Right hindlimb (tissue), 1 donor: ENCODE measurements around the gene ZC3H18.
"Not testable (repeated sequence)": the region's sequence is repeated elsewhere in the genome, so short reads cannot be mapped to it uniquely, and the experiment has no call there.

Source experiments
- DNase-seq: peaks from one replicate; pipeline ENCODE4 v3.0.0-alpha.2; 2018

ZC3H18 gene

DNA sequence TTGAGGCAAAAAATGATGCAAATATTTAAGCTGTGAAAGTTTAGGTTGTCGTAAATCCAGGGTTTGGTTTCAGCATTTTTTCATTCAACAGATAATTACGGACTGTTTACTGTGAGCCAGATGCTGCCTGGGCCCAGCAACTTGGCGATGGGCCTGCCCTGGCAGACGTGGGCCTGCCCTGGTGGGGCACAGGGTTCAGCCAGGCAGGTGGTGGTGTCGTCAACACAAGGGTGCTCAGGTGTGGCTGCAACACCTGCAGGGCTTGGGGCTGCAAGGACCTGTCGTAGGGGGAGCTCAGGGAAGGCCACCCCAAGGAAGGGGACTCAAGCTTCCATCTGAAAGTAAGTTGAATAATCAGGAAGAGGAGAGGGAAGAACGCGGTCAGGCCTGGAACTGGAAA is 15.1 kb downstream of the ZC3H18 start:
- DNase-seq, result no peak

DNA sequence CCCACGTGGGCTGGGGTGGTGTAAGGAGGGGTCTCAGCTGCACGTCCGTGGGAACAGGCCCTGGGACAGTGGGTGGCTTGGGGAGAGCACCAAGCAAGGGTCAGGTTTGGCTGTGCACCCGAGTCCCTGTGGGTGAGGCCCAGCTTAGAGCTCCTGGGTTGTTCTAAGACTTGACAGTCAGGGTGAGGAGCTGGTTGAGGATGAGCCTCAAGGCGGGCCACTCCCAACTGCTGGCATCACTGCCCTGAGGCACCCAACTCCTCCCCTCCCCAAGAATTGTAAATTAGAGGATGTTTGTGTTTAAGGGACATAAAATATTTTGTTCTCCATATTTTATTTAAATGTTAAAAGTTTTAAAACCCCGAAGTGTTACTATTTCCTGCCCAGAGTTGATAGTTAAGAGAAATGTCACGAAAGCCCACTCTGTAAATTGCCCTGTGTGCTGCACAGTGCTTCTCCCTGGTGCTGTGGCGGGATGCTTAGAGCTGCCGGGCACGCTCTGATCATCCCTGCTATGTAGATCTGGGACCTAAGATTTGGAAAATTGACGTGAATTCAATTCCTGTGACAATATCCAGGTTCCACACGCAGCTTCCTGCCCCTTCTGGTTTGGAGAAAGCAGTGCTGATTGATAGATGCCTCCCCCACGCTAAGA is 15.9 kb downstream of the ZC3H18 start:
- DNase-seq, result no peak

DNA sequence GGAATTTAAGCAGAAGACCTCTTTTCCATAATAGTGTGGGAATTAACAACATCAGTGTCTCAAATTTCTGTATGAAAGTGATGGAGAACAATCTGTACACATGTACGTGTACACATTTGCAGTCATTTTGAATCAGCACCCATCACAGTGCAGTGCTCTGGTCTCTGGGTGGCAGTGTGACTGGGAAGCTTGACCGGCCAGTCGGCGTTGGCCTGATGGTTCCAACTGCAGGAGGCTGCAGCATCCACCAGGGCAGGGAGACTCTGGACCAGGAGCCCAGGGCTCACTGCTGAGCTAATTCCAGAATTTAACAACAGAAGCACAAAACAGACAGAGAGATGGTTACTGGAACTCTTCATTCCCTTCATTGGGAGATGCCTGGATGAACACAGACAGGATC is 17.9 kb downstream of the ZC3H18 start:
- no peak for DNase-seq

DNA sequence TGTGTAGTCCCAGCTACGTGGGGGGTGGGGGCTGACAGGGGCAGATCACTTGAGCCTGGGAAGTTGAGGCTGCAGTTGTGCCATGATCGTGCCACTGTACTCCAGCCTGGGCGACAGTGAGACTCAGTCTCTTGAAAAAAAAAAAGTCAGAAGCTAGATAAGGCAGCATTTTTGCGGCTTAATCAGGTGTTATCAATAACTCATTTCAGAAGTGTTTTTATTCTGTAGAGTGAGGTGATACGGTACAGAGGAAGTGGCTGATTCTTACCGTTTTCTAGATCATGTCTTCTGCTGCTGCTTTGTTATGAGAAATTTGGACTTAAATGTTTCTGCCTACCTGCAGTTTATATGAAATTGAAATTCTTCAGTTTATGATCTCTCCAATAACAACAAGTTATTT is 18.6 kb downstream of the ZC3H18 start:
- DNase-seq, result no peak

DNA sequence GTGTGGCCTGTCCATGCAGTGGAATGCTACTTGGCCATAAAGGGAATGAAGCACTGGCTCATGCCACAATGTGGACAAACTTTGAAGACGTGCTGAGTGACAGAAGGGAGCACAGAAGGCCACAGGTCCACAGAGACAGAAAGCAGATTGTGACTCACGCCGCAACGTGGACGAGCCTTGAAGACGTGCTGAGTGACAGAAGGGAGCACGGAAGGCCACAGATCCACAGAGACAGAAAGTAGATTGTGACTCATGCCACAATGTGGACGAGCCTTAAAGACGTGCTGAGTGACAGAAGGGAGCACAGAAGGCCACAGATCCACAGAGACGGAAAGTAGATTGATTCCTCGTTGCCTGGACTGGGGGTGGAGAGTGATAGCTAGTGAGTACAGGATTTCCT is 19.2 kb downstream of the ZC3H18 start:
- DNase-seq, result no peak

DNA sequence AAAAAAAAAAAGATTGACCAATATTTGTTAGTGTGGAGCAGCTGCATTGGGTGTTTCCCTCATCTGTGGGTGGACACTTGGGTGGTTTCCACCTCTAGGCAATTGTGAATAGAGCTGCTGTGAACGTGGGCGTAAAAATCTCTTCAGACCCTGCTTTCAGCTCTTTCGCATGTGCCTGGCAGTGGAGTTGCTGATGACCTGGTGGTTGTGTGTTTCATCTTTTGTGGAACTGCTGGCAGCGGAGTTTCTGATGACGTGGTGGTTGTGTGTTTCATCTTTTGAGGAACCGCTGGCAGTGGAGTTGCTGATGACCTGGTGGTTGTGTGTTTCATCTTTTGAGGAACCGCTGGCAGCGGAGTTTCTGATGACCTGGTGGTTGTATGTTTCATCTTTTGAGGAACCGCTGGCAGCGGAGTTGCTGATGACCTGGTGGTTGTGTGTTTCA is 21.4 kb downstream of the ZC3H18 start:
- no peak for DNase-seq

DNA sequence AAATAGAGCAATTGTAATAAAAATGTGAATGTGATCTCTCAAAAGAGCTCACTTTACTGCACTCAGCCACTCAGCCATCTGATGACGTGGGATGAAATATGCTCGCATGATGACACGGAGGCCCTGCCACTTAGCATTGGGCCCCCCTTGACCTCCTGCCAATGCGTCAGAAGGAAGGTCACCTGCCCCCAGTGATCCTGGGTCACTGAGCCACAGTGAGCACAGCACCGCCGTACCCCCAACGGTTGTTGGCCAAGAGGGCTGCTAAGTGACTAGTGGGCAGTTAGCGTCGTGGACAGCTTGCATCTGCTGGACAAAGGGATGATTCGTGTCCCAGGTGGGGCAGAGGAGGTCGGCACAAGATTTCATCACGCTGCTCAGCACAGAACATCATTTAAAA is 22.9 kb downstream of the ZC3H18 start:
- DNase-seq, result no peak

DNA sequence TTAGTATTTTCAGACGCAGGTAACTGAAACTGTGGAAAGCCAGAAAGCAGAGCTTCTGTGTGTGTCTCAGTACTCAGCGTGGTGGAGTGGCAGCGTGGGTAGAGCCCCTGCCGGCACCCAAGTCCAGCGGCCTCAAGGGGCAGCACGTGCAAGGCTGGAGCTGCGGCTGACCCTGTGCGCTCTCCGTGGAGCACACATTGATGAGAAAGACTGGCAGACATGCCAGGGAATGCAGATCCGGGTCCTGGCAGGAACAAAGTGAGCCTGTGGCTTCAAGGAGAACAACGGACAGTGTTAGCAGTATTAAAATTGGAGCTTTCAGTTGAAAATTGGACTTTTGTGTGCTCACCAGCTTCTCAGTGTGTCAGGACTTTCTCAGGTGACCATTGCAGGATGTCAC is 23.3 kb downstream of the ZC3H18 start:
- DNase-seq, result no peak

DNA sequence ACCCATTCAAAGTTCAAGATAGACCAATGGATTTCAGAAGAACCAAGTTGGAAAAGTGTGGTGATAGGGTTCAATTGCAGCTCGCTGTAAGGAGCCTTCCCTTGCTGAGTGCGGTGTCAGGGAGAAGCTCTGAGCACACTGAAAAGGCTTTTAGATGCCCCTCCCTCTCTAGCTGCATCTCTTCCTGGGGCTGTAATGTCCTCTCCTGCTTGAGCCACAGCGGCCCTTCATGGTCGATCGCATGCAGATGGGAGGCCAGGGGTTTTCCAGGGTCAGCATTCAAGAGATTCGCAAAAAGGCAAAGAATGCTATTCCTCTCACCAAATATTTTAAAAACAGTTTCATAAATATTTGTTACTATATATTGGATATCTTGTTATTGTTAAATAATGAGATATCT is 23.7 kb downstream of the ZC3H18 start:
- DNase-seq, result no peak

DNA sequence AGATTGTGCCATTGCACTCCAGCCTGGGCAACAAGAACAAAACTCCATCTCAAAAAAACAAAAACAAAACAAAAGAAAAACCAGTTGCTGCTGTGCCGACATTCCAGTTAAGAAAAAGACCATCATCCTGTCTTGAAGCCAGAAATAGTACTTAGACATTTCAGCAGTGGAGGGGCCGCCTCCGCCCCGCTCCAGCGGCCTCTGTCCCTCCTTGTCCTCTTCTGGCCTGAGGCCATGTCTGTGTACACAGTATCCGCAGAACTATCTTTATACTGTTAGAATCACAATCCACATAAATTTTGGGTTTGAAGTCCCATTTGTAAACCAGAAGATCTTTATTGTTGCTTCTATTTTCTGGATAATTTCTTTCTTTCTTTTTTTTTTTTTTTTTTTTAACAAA is 24.9 kb downstream of the ZC3H18 start:
- no peak for DNase-seq

DNA sequence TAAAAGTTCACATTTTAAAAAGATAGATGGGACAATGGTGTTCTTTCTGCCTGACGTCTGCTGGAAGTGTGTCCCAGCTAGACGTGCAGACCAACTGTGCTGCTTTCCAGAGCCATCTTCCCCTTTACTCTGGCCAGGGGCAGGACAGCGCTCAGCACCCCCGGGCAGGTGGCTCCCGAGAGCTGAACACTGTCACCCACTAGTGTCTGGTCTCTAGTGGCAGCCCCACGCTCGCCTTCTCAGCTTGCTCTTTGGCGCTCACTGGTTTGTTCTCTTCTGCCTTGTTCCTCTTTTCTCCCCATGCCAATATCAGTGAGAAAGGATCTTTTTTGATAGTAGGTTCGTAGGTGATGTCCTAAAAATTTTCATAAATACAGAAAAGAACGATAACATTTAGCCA is 25.7 kb downstream of the ZC3H18 start:
- no peak for DNase-seq

DNA sequence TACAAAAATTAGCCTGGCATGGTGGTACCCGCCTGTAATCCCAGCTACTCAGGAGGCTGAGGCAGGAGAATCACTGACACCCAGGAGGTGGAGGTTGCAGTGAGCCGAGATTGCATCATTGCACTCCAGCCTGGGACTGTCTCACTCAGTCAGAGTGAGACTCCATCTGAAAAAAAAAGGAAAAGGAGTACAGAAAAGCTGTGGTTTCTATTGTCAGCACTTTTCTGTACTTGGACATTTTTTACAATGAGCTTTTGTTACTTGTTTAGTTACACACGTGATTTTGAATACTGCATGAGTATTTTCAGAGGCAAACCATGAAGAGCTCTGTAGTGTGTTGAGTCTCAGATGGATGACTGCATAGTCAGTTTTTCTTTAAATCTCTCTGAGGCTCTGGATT is 26.3 kb downstream of the ZC3H18 start:
- no peak for DNase-seq

DNA sequence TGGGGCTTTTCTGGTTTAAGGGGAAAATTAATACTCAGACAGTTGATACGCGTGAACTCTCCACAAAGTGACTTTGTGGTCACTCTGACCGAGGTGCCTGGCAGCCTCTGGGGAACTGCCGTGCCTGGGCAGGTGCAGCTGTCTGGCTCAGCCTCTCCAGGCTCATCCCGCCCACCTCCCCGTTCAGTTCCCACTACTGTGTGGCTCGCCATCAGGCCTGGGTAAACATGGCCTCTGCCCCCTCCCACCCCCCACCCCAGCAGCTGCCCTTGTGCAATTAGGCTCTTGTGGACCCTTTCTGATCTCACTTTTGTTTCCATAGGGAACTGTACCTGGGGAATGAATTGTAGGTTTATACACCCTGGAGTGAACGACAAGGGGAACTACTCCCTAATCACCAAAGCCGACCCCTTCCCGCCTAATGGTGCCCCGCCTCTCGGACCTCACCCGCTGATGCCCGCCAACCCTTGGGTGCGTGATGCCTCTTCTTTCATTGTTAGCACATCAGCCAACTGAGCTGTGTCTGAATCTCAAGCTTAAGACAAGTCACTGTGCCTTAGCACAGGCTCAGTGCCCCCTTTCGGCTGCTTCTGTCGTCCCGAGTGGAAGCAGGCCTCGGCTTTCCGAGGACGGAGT is 27.8 kb downstream of the ZC3H18 start:
- no peak for DNase-seq

DNA sequence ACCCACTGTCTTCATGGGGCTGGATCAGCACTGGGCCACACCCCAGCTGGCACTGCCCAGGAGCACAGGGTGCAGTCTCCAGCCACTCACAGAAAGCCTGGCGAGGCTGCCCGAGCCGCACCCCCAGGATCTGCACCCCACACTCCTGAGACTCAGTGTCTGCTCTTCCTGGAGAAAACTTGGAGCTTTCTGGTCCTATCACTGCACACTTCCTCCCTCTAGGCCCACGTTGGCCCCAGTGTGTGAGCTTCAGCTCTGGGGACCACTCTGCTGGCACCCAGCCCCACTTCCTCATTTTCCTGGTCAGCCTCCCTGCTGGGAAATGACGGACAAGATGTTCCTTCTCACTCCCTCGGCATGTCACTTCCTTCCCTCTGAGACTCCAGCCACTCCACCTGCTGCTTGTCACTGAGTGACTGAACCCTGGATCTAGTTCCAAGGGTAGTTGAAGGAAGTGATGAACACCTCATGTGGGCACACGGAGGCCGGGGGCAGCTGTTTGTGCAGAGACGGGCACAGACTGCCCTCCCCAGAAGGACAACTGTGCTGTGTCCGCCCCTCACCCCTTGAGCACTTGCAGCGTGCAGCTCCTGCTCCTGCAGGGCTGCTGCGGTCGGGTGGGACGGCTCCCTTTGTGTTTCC is 29.0 kb downstream of the ZC3H18 start:
- peak; percentile 59 for DNase-seq

DNA sequence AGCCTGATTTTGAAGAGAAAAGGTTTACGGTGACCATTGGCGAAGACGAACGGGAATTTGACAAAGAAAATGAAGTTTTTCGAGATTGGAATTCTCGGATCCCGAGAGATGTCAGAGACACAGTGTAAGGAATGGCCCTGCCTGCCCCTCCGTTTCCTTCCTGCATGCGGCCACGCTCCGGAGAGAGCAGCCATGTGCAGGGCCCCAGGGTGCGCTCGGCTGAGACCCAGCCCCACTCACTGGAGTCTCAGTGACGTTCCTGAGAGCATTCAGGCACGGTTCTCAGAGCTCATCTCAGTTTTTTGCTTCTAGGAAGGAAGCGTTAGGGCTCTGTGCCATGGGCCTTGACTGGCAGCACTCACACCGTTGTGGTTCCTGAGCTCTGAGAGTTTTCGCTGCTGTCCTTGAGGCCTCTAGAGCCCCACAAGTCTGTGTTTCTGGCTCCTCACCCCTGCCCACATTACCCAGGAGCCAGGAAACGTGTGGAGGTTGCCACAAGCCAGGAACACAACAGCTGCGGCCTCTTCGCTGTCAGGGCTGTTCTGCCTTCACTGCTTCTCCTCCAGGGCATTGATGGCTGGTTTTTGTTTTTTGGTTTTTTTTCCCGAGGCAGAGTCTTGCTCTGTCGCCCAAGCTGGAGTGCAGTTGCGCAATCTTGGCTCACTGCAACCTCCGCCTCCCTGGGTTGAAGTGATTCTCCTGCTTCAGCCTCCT is 29.8 kb downstream of the ZC3H18 start:
- no peak for DNase-seq

DNA sequence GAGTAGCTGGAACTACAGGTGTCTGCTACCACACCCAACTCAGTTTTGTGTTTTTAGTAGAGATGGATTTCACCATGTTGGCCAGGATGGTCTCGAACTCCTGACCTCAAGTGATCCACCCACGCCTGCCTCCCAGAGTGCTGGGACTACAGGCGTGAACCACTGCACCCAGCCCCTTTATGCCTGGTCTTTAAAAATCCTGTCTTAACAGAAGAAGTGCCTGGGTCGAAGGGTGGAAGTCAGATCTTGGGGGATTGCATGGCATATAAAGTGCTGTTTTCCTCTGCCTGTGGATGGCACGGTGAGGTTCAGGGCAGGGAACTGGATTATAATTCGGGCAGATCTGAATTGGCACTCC is 30.3 kb downstream of the ZC3H18 start:
- DNase-seq, result no peak

DNA sequence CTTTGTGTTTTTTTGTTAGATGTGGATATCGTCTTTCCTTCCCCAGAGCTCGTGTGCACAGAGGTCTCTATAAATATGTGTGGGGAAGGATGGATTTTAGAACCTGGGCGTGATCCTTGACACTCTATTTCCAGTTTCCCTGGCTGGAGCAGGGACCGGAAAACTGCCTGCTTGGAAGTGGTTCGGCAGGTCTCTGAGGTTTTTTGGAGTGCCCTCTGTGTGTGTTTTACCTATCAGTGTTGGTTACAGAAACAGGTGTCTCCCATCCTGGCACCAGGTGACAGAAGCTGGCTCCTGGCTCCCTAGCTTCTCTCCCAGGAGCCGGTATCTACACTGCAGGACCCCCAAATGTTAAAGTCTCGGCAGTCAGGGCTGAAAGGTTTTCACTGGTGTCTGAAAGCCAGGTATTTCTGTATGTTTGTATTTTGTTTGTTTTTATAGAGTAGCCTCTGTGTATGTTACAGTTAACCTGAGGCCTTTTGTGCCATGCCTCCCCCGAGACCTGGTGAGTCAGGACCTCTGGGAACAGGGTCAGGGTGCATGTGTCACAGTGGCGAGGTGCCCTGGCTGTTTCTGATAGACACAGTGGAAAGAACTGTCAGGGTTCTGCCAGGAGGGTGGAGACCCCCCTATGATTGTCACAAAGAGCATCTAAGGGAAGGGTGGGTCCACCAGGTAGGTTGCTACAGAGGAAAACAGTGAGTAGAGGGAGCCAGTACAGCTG is 31.3 kb downstream of the ZC3H18 start:
- no peak for DNase-seq

DNA sequence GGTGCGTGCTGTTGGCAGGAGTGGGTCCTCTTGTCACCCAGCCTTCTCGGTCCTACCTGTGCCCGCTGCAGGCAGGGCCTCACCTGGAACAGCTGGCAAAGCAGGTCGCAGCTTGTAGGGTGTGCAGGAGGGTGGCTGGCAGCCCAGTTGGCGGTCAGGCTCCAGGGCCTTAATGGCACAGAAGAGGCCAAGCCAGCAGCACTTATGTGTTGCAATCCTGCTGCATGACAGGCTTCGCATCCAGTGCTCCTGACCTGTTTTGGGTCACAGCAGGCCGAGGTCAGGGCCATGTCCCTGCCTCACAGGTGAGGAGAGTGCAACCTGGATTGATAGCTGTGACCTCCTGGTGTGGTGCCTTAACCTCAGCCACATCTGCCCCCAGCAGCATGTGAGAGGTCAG is 31.9 kb downstream of the ZC3H18 start:
- no peak for DNase-seq

DNA sequence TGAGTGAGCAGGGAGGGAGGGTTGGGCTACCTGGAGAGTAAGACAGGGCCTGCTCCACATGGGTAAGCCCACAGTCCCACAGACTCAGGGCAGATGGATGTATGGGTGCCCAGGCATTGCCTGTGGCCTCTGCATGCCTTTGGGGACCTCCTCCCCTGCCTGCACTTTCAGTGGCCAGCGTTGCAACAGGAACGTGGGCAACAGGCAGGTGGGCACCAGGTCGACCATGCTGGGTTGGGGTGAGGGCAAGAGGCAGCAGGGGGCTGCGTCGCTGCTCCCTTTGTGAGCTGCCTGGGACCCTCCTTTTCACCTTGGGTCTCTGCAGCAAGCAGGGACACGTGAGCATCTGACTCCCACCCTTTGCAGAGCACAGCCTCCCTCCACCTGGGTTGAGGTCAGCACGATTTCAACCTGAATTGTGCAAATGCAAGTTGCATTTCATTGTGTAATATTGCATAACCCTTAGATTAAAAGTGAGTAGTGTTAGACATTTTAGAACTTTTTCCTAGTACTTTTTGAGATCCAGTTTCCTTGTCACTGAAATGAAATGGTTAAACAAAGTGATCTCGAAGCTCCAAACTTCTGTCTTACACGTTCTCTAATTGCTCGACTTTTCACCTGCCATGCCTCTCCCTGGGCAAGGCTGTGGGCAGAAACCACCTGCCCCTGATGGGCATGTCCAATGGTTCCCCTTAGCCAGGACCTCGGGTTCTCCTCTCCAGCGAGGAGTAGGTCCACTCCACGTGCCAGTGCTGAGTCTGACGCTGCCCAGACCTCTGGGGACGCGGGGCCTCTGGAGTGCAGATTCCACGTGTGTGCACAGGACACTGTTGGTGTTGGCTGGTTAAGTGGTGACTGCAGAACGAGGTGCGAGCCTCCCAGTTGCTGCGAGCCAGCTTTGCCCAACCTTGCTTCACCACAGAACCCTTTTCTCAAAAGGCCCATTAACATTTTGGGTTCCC is 35.3 kb downstream of the ZC3H18 start:
- DNase-seq, result no peak

DNA sequence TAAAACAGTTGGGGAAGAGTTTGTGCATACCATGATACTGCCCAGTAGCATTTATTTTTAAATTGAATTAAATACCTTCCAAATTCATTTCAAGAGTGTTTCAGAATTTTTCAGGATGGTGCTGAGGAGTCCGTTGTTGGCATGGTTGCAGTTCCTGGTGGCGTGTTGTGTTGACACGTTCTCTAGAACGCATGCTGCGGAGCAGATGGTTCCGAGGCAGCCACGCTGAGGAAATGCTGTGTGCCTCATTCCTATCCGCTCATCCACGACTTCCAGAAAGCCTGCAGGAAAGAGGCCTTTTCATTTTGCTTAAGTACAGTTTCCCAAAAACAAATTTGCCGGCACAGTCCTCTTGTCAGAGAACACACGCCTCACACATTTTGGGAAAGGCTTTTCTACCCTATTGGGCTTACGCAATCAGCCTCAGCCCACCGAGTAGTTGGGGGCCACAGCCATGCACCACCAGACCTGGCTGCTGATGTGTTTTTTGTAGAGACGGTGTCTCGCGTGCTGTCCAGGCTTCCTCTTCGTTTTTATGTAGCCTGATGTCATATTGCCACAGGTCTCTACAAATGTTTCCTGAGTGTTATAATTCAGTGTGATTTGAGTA is 36.0 kb downstream of the ZC3H18 start:
- no peak for DNase-seq

DNA sequence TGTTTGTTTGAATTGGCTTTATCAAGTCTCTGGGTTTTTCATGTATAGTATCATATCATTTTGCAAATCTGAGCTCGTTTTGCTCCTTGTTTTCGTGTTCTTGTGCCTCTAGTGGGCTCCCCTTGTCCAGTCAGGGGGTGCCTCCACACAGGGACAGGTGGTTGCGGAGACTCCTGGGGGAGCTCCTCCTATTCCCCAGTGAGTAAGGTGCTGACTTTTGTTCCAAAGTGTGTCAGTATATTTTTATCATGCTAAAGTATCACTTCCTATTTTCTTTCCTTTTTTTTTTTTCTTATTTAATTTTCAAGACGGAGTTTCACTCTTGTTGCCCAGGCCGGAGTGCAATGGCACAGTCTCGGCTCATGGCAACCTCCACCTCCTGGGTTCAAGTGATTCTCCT is 37.9 kb downstream of the ZC3H18 start:
- DNase-seq, result no peak

DNA sequence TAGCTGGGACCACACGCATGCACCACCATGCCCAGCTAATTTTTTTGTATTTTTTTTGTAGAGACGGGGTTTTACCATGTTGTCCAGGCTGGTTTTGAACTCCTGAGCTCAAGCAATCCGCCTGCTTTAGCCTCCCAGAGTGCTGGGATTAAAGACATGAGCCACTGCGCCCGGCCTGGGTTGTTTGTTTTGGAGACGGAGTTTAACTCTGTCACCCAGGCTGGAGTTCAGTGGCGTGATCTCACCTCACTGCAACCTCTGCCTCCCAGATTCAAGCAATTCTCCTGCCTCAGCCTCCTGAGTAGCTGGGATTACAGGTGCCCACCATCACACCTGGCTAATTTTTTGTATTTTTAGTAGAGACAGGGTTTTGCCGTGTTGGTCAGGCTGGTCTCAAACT is 39.2 kb downstream of the ZC3H18 start:
- not testable (repeated sequence) for DNase-seq
